ENCODE data around the gene CLDND2.

CLDND2 gene

DNA sequence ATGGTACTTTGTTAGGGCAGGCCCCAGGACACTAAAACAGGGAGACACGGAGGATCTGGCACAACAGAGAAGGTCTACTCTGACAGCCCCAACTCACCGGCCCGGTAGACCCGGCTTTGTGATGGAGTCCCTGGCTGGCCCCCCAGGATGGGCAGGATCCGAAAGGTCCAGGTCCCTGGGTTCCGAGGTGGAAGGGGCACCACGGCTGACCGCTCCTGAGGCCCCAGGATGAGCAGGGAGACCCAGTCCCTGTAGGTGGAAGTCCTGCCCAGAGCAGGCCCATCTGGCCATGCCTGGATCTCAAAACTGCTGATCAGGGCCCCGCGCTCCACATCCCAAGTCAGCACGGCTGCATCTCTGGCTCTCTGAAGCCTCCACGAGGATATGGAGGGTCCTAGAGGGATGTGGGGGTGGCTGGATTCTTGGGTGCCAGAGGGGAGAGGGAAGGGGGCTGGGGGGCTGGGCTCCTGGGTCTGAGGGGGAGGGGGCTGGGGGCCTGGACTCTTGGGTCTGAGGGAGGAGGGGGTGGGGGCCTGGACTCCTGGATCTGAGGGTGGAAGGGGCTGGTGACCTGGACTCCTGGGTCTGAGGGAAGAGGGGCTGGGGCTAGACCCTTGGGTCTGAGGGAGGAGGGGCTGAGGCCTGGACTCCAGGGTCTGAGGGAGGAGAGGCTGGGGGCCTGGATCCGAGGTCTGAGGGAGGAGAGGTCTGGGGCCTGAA lies 31.5 kb downstream of the CLDND2 start:
- H3K4me1 ChIP-seq (ENCODE audit: control insufficient read depth in 1 of 2, insufficient read depth in 1 of 2, low read depth in 1 of 2, low read length in 1 of 2), result peaks cover 18 to 23% of the 10 kb centered on the region in 2 experiments
- no peak overlapping the region for H3K4me3 ChIP-seq (ENCODE audit: low read depth in 1 of 2, low read length in 1 of 2)
- peaks cover 31% of the 10 kb centered on the region for H3K27me3 ChIP-seq
- H3K36me3 ChIP-seq, result no peaks in the 10 kb centered on the region
- no peak overlapping the region for H3K27ac ChIP-seq
- no peak for TF ChIP-seq CTCF (IDR thresholded peaks at IDR 0.05)
- H3K9me3 ChIP-seq, result no peaks in the 10 kb centered on the region

DNA sequence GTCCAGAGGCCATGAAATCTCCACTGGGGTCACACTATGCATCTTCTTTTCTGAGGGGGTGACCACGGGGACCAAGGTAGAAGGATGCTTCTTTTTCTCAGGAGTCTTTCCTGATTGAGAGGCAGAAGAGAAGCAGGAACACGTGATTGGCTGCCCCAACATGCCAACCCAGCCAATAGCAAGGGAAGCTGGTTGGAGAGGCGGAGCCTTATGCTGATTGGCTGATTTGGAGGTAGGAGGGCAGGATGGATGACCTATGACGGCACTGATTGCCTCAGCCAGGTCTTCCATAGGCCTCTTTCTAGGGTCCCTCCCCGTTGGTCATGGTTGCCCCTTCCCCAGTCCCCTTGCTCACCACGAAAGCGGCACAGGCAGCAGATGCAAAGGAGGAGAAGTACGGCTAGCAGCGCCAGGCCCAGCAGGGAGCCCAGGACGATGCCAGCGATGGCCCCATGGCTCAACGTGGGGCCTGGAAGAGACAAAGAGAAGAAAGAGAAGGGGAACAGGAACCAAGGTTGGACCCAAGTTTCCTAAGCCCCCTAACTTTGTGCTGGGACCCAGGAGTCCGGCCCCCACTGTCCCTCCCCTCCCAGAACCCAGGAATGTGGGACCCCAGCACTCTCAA lies 34.9 kb downstream of the CLDND2 start:
- Histone ChIP-seq H3K4me3 (ENCODE audit: low read depth in 1 of 2, low read length in 1 of 2) (no peak overlapping the region), H3K27ac (no peak overlapping the region), H3K27me3 (peaks cover 16% of the 10 kb centered on the region), H3K4me1 (ENCODE audit: control insufficient read depth in 1 of 2, insufficient read depth in 1 of 2, low read depth in 1 of 2, low read length in 1 of 2) (peaks cover 6 to 8% of the 10 kb centered on the region in 2 experiments), H3K36me3 (no peaks in the 10 kb centered on the region), H3K9me3 (no peaks in the 10 kb centered on the region)
- no peak for TF ChIP-seq CTCF (IDR thresholded peaks at IDR 0.05)

DNA sequence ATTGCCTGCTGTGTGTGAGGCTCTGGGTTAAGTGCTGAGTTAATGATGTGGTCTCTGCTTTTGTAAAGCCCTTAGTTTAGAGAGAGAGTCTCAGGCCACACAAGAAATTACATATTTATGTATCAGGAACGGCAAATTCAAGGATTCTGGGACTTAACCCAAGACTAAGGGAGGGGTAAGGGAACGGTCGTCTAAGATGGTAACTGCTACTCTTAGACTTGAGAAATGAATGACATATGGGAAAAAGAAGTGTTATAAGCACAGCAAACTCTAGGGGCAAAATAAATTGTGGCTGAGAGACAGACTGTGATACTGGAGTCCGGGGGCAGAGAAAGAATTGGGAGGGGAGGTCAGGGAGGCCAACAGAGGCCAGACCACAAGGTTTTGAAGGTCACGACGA lies 37.1 kb downstream of the CLDND2 start:
- Histone ChIP-seq H3K27me3 (peaks cover 38% of the 10 kb centered on the region), H3K4me1 (ENCODE audit: control insufficient read depth in 1 of 2, insufficient read depth in 1 of 2, low read depth in 1 of 2, low read length in 1 of 2) (peaks cover 0 to 8% of the 10 kb centered on the region in 2 experiments), H3K4me3 (ENCODE audit: low read depth in 1 of 2, low read length in 1 of 2) (no peak overlapping the region), H3K9me3 (no peaks in the 10 kb centered on the region), H3K36me3 (no peaks in the 10 kb centered on the region), H3K27ac (no peak overlapping the region)
- TF ChIP-seq CTCF (IDR thresholded peaks at IDR 0.05), result no peak

DNA sequence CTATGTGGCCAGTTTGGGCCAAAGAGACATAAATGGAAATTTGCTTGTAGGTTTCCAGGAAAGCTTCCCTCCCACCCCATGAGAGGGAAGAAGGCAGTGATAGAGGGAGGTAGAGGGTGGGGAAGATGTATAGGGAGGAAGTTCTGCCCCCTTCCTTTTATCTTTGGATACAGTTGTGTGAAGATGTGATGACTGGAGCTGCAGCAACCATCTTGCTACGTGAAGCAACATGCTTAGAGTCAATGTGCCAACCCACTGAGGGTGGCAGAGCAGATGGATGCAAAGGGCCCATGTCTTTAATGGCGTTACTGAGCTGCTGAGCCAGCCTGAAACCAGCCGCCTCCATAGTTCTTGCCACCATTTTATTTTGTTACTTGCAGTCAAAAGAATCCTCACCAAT lies 37.6 kb downstream of the CLDND2 start:
- H3K4me3 ChIP-seq (ENCODE audit: low read depth in 1 of 2, low read length in 1 of 2), result no peak overlapping the region
- TF ChIP-seq CTCF (IDR thresholded peaks at IDR 0.05), result no peak
- H3K9me3 ChIP-seq, result no peaks in the 10 kb centered on the region
- peaks cover 43% of the 10 kb centered on the region for H3K27me3 ChIP-seq
- H3K27ac ChIP-seq, result no peak overlapping the region
- H3K4me1 ChIP-seq (ENCODE audit: control insufficient read depth in 1 of 2, insufficient read depth in 1 of 2, low read depth in 1 of 2, low read length in 1 of 2), result peaks cover 0 to 8% of the 10 kb centered on the region in 2 experiments
- H3K36me3 ChIP-seq, result no peaks in the 10 kb centered on the region

DNA sequence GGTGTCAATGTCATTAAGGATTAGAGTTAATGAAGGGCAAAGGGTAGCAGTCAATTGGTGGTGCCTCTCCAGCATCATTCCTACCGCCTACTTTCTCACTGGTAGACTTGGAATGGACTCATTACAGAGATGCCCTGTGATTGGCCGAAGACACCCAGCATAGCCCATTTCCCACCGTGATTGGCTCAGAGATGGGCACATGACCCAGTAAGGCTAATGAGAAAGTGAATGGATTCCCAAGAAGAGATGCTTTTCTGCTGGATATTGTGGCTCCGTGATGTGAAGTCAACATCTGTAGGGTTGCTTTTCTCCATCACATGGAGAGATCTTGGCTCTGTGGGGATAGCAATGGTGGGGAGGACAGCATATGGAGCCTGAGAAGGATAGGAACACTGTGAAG lies 38.4 kb downstream of the CLDND2 start:
- H3K27me3 ChIP-seq, result peaks cover 51% of the 10 kb centered on the region
- no peak for TF ChIP-seq CTCF (IDR thresholded peaks at IDR 0.05)
- no peaks in the 10 kb centered on the region for H3K9me3 ChIP-seq
- no peak overlapping the region for H3K27ac ChIP-seq
- no peak overlapping the region for H3K4me3 ChIP-seq (ENCODE audit: low read depth in 1 of 2, low read length in 1 of 2)
- H3K36me3 ChIP-seq, result no peaks in the 10 kb centered on the region
- peaks cover 0 to 8% of the 10 kb centered on the region in 2 experiments for H3K4me1 ChIP-seq (ENCODE audit: control insufficient read depth in 1 of 2, insufficient read depth in 1 of 2, low read depth in 1 of 2, low read length in 1 of 2)

Measured in neutrophil (primary cell).